Fibroblast of lung (primary cell): ENCODE results near the gene COL25A1. TPM values are rescaled to one million over a fixed set of nuclear protein-coding genes. Genes with fewer than 3 reads are reported as not detected.

Source experiments
- DNase-seq, 2 donors: peaks; one replicate each; pipeline versions ENCODE4 v3.0.0 to v3.0.0-alpha.2; 2010; ENCODE audit warnings: low read depth in 2 of 2
- H2AFZ ChIP-seq: 2 replicates; pipeline ENCODE4 v1.5.1; 2012; ENCODE audit warnings: low read length, control low read depth, inconsistent platforms
- H3K27ac ChIP-seq: 2 replicates; pipeline ENCODE4 v1.5.1; 2011; ENCODE audit warnings: low read length, control low read depth; ENCODE audit not compliant: insufficient read depth
- H3K27me3 ChIP-seq: 2 replicates; pipeline ENCODE4 v1.5.1; 2011; ENCODE audit warnings: mild to moderate bottlenecking, low read length; ENCODE audit not compliant: control insufficient read depth, insufficient read depth
- H3K36me3 ChIP-seq: 2 replicates; pipeline ENCODE4 v1.5.1; 2011; ENCODE audit warnings: low read length; ENCODE audit not compliant: control insufficient read depth, insufficient read depth
- H3K4me1 ChIP-seq: 2 replicates; pipeline ENCODE4 v1.5.1; 2011; ENCODE audit warnings: low read length; ENCODE audit not compliant: control insufficient read depth, insufficient read depth; ENCODE audit errors: extremely low read depth
- H3K4me2 ChIP-seq: 2 replicates; pipeline ENCODE4 v1.5.1; 2011; ENCODE audit warnings: low read length, control low read depth; ENCODE audit not compliant: insufficient read depth; ENCODE audit errors: extremely low read depth
- H3K4me3 ChIP-seq, 4 experiments: fragments of 200-600 bp in 1 of 4; sonication (generic) in 1 of 4; replicated peaks in 1 of 4; 2 replicates each; pipeline ENCODE4 v1.5.1; 2011 to 2016; ENCODE audit warnings: low read length in 4 of 4, low read depth in 3 of 4, mild to moderate bottlenecking in 3 of 4, control low read depth in 2 of 4, inconsistent platforms in 1 of 4, mixed read lengths in 1 of 4; ENCODE audit not compliant: insufficient read depth in 1 of 4; ENCODE audit errors: control extremely low read depth in 1 of 4
- H3K79me2 ChIP-seq: 2 replicates; pipeline ENCODE4 v1.5.1; 2012; ENCODE audit warnings: mild to moderate bottlenecking, low read length, inconsistent platforms; ENCODE audit not compliant: control insufficient read depth, insufficient read depth
- H3K9ac ChIP-seq: 2 replicates; pipeline ENCODE4 v1.5.1; 2011; ENCODE audit warnings: mild to moderate bottlenecking, low read length, control low read depth; ENCODE audit not compliant: insufficient read depth
- H3K9me3 ChIP-seq: 2 replicates; pipeline ENCODE4 v1.5.1; 2012; ENCODE audit warnings: low read depth, low read length; ENCODE audit not compliant: control insufficient read depth, insufficient read depth
- H4K20me1 ChIP-seq: 2 replicates; pipeline ENCODE4 v1.5.1; 2011; ENCODE audit warnings: low read length; ENCODE audit not compliant: control insufficient read depth, insufficient read depth; ENCODE audit errors: extremely low read depth
- EZH2 ChIP-seq: IDR thresholded peaks from 2 replicates; pipeline ENCODE4 v1.5.1; 2012; ENCODE audit warnings: low read length, control low read depth, mild to moderate bottlenecking; ENCODE audit errors: missing control alignments
- polyA plus RNA-seq, 2 donors: library from polyadenylated mRNA; depleted of rRNA in 1 of 2; stranded (reverse) in 1 of 2; unstranded in 1 of 2; fragments of >200 nt; gene quantifications; 2 replicates each; pipeline ENCODE4 v1.2.1, GENCODE V29; 2011 to 2012; ENCODE audit warnings: missing spikeins in 1 of 2
- total RNA-seq: library from RNA; depleted of rRNA; stranded (reverse); fragments of >200 nt; gene quantifications from 2 replicates; pipeline ENCODE4 v1.2.1, GENCODE V29; 2014
- TF ChIP-seq, protein P1 (sequence below), 2 donors: IDR thresholded peaks in 1 of 2; conservative IDR thresholded peaks in 1 of 2; 1 replicate in 1 of 2; 2 replicates in 1 of 2; pipeline ENCODE4 v1.5.1; 2011 to 2012; ENCODE audit warnings: low read length in 2 of 2, control low read depth in 1 of 2, inconsistent platforms in 1 of 2, low read depth in 1 of 2, mild to moderate bottlenecking in 1 of 2

The COL25A1 gene
- total and polyA plus RNA-seq, 2 donors (not counting 1 experiment from before 2014, with no cell fraction given): under 0.01 to 0.01 TPM

- H3K4me2 ChIP-seq: no peak overlapping the region
- H3K27me3 ChIP-seq: no peaks in the 10 kb centered on the region
- H3K27ac ChIP-seq: no peak overlapping the region
- H3K79me2 ChIP-seq: no peaks in the 10 kb centered on the region
- no peak overlapping the region for H2AFZ ChIP-seq
- no peak overlapping the region for H3K4me3 ChIP-seq
- H4K20me1 ChIP-seq: no peaks in the 10 kb centered on the region
- H3K36me3 ChIP-seq: no peaks in the 10 kb centered on the region
- DNase-seq: peak in 1 of 2 donors; percentile 87
- no peaks in the 10 kb centered on the region for H3K4me1 ChIP-seq
- H3K9ac ChIP-seq: no peak overlapping the region
- H3K9me3 ChIP-seq: no peaks in the 10 kb centered on the region
- TF ChIP-seq, protein P1, sequence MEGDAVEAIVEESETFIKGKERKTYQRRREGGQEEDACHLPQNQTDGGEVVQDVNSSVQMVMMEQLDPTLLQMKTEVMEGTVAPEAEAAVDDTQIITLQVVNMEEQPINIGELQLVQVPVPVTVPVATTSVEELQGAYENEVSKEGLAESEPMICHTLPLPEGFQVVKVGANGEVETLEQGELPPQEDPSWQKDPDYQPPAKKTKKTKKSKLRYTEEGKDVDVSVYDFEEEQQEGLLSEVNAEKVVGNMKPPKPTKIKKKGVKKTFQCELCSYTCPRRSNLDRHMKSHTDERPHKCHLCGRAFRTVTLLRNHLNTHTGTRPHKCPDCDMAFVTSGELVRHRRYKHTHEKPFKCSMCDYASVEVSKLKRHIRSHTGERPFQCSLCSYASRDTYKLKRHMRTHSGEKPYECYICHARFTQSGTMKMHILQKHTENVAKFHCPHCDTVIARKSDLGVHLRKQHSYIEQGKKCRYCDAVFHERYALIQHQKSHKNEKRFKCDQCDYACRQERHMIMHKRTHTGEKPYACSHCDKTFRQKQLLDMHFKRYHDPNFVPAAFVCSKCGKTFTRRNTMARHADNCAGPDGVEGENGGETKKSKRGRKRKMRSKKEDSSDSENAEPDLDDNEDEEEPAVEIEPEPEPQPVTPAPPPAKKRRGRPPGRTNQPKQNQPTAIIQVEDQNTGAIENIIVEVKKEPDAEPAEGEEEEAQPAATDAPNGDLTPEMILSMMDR (conservative IDR thresholded peaks at IDR 0.05 in 1 of 2, IDR thresholded peaks at IDR 0.05 in 1 of 2; ENCODE audit: low read depth in 1 of 2, low read length in 2 of 2): no peak
- TF ChIP-seq EZH2: no peak
Measured at GRCh38 chr4:109294468-109295020, 7.9 kb downstream of the COL25A1 start.

- no peaks in the 10 kb centered on the region for H3K27me3 ChIP-seq
- no peak overlapping the region for H2AFZ ChIP-seq
- no peak for DNase-seq
- H3K9me3 ChIP-seq: no peaks in the 10 kb centered on the region
- H3K9ac ChIP-seq: no peak overlapping the region
- H3K36me3 ChIP-seq: no peaks in the 10 kb centered on the region
- H3K27ac ChIP-seq: no peak overlapping the region
- no peak overlapping the region for H3K4me2 ChIP-seq
- H4K20me1 ChIP-seq: no peaks in the 10 kb centered on the region
- TF ChIP-seq, protein P1 (conservative IDR thresholded peaks at IDR 0.05 in 1 of 2, IDR thresholded peaks at IDR 0.05 in 1 of 2; ENCODE audit: low read depth in 1 of 2, low read length in 2 of 2): peak in 1 of 2 donors; percentile 30
- TF ChIP-seq EZH2: no peak
- no peaks in the 10 kb centered on the region for H3K79me2 ChIP-seq
- H3K4me1 ChIP-seq: no peaks in the 10 kb centered on the region
- no peak overlapping the region for H3K4me3 ChIP-seq
Measured at GRCh38 chr4:109294006-109294405, 8.5 kb downstream of the COL25A1 start.

DNA sequence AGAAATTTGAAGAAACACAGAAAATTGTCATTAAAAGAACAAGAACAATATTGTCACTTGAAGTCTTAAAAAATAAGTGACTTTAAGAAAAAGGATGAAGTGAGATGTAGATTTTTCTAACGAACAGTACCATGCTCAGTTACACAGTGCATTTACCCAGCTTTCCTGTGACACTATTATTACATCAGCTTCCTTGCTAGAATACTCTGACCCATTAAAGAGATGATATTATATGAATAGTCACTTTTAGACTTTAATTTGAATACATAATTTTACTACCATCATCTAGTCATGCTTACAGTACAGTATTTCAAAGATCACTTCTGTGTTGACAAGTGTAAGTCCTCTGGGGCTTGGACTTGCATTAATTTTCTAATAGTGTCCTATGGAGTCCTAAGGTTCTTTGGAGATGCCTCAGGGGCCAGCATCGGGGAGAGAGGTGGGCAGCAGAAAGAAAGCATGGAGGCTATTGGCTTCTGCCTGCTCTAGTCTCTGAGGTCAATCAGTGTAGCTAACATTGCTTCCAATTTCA, 10.7 kb downstream of the COL25A1 start:
- TF ChIP-seq EZH2: no peak
- TF ChIP-seq, protein P1 (conservative IDR thresholded peaks at IDR 0.05 in 1 of 2, IDR thresholded peaks at IDR 0.05 in 1 of 2; ENCODE audit: low read depth in 1 of 2, low read length in 2 of 2): no peak
- H3K4me1 ChIP-seq: no peaks in the 10 kb centered on the region
- no peaks in the 10 kb centered on the region for H3K36me3 ChIP-seq
- no peak for DNase-seq
- H3K4me3 ChIP-seq: no peak overlapping the region
- no peaks in the 10 kb centered on the region for H3K27me3 ChIP-seq
- H3K9ac ChIP-seq: no peak overlapping the region
- no peak overlapping the region for H3K4me2 ChIP-seq
- H3K79me2 ChIP-seq: no peaks in the 10 kb centered on the region
- no peak overlapping the region for H3K27ac ChIP-seq
- H2AFZ ChIP-seq: no peak overlapping the region
- no peaks in the 10 kb centered on the region for H3K9me3 ChIP-seq
- no peaks in the 10 kb centered on the region for H4K20me1 ChIP-seq
